SH-SY5Y (cell line): ENCODE data around the gene CCDC68.

ENCODE experiments used
- GATA2 ChIP-seq: IDR thresholded peaks from 2 replicates; pipeline ENCODE4 v1.6.1; 2011; ENCODE audit warnings: mild to moderate bottlenecking, low read depth, low read length
- GATA3 ChIP-seq: IDR thresholded peaks from 2 replicates; pipeline ENCODE4 v1.6.1; 2011; ENCODE audit warnings: low read depth, mild to moderate bottlenecking, low read length, moderate library complexity

DNA sequence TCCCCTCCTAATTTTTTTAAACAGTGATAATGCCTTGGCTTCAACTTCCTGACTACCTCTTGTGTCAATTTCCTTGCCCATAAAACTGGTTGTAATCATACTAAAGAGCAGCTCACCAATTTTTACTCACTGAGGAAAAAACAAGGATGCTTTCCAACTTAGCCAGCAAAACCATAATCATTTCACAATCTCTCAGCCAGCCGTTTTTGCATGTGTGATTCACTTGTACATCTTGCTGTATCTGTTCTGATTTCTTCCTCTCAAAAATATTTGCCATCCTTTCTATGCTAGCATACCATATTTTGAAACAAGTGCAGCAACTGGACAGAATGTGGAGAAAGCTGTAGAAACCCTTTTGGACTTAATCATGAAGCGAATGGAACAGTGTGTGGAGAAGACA is 70.3 kb downstream of the CCDC68 start:
- no peak for TF ChIP-seq GATA2
- TF ChIP-seq GATA3, result no peak
